Mucosa of rectum (tissue), 2 donors: ENCODE data around the gene OR56A5.

Experiments used
- H3K27ac ChIP-seq, 2 donors: one replicate each; pipeline ENCODE4 v1.7.0; 2013; ENCODE audit warnings: inconsistent platforms in 2 of 2, low read depth in 2 of 2, low read length in 2 of 2
- H3K27me3 ChIP-seq, 2 donors: one replicate each; pipeline ENCODE4 v1.7.0; 2013; ENCODE audit warnings: low read length in 2 of 2; ENCODE audit not compliant: control insufficient read depth in 2 of 2, insufficient read depth in 2 of 2
- H3K36me3 ChIP-seq, 2 donors: one replicate each; pipeline ENCODE4 v1.7.0; 2013; ENCODE audit warnings: low read length in 2 of 2; ENCODE audit not compliant: control insufficient read depth in 2 of 2, insufficient read depth in 2 of 2
- H3K4me1 ChIP-seq, 2 donors: one replicate each; pipeline ENCODE4 v1.7.0; 2013; ENCODE audit warnings: low read length in 2 of 2, mild to moderate bottlenecking in 1 of 2; ENCODE audit not compliant: control insufficient read depth in 2 of 2, insufficient read depth in 2 of 2
- H3K4me3 ChIP-seq, 2 donors: one replicate each; pipeline ENCODE4 v1.7.0; 2013; ENCODE audit warnings: low read length in 2 of 2
- H3K9ac ChIP-seq, 2 donors: one replicate each; pipeline ENCODE4 v1.7.0; 2013; ENCODE audit warnings: low read length in 2 of 2, low read depth in 1 of 2, mild to moderate bottlenecking in 1 of 2
- H3K9me3 ChIP-seq, 2 donors: one replicate each; pipeline ENCODE4 v1.7.0; 2013; ENCODE audit warnings: low read length in 2 of 2; ENCODE audit not compliant: control insufficient read depth in 2 of 2
- donor health status: healthy.
- donor health status: Normal muscosa, but diverticular disease.

OR56A5 gene

GRCh38 chr11:5922749-5923426 is 45.4 kb downstream of the OR56A5 start:
- H3K27me3 ChIP-seq: no peaks in the 10 kb centered on the region
- H3K4me3 ChIP-seq: no peak overlapping the region
- no peak overlapping the region for H3K27ac ChIP-seq
- H3K4me1 ChIP-seq: no peaks in the 10 kb centered on the region
- no peaks in the 10 kb centered on the region for H3K36me3 ChIP-seq
- no peak overlapping the region for H3K9ac ChIP-seq
- peaks cover 0 to 1% of the 10 kb centered on the region in 2 donors for H3K9me3 ChIP-seq
